ENCODE results near the gene KCNQ1.

DNA sequence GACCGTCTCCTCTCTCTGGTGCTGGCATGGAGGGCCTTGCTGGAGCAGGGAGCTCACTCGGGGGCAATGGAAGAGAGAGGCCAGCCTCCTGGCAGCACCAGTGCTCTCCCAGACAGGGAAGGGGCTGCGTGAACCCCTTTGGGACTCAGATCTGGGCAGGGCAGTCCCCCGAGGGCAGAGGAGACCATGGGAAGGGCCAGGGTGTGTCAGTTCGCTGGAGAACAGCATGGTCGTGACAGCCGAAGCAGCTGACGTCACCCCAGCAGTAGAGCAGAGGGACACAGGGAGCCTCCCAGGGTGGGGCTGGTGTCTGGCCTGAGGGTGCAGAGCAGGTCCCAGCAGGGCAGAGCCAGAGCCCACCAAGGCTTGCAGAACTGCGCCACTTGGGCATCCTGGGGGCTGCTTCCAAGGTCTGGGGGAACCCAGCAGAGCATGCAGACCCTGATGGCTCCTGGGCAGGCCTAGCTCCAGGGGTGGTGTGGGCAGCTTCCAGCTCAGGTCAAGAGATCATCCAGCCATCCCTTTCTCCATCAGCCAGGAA is 326.0 kb downstream of the KCNQ1 start:
- TF ChIP-seq, protein P1, sequence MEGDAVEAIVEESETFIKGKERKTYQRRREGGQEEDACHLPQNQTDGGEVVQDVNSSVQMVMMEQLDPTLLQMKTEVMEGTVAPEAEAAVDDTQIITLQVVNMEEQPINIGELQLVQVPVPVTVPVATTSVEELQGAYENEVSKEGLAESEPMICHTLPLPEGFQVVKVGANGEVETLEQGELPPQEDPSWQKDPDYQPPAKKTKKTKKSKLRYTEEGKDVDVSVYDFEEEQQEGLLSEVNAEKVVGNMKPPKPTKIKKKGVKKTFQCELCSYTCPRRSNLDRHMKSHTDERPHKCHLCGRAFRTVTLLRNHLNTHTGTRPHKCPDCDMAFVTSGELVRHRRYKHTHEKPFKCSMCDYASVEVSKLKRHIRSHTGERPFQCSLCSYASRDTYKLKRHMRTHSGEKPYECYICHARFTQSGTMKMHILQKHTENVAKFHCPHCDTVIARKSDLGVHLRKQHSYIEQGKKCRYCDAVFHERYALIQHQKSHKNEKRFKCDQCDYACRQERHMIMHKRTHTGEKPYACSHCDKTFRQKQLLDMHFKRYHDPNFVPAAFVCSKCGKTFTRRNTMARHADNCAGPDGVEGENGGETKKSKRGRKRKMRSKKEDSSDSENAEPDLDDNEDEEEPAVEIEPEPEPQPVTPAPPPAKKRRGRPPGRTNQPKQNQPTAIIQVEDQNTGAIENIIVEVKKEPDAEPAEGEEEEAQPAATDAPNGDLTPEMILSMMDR (IDR thresholded peaks at IDR 0.05), result no peak
- TF ChIP-seq POLR2AphosphoS5 (IDR thresholded peaks at IDR 0.05) (no peak), POLR2A (IDR thresholded peaks at IDR 0.05) (no peak), EP300 (IDR thresholded peaks at IDR 0.05) (no peak)

Measured in upper lobe of left lung (tissue), 4 donors.